GM12873 (cell line): ENCODE measurements around the gene ATXN7L2.

ENCODE experiments used
- TF ChIP-seq, protein P1 (sequence below): IDR thresholded peaks from 2 replicates; pipeline ENCODE4 v1.5.1; 2012; ENCODE audit warnings: low read depth, mild to moderate bottlenecking, moderate library complexity, low read length, control low read depth; ENCODE audit not compliant: insufficient read depth; ENCODE audit errors: missing control alignments

The ATXN7L2 gene

DNA sequence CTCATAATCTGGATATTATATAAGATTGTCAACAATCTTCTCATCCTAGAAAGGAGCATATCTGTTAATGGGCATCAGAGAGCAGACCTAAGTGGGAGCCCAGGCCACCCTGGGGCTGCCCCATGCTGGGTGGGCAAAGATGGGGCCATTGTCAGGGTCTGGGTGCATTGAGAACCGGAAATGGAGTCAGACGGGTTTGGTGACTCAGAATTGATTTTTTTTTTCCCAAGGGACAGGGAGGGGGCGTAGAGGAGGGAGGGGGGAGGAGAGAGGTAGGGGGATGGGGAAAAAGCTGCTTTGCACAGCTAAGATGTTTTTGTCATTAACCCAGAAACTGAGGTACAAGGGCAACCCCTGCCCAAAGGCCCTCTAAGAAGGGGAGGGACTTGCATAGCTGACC, 1.3 kb downstream of the ATXN7L2 start:
- TF ChIP-seq, protein P1, sequence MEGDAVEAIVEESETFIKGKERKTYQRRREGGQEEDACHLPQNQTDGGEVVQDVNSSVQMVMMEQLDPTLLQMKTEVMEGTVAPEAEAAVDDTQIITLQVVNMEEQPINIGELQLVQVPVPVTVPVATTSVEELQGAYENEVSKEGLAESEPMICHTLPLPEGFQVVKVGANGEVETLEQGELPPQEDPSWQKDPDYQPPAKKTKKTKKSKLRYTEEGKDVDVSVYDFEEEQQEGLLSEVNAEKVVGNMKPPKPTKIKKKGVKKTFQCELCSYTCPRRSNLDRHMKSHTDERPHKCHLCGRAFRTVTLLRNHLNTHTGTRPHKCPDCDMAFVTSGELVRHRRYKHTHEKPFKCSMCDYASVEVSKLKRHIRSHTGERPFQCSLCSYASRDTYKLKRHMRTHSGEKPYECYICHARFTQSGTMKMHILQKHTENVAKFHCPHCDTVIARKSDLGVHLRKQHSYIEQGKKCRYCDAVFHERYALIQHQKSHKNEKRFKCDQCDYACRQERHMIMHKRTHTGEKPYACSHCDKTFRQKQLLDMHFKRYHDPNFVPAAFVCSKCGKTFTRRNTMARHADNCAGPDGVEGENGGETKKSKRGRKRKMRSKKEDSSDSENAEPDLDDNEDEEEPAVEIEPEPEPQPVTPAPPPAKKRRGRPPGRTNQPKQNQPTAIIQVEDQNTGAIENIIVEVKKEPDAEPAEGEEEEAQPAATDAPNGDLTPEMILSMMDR: no peak

DNA sequence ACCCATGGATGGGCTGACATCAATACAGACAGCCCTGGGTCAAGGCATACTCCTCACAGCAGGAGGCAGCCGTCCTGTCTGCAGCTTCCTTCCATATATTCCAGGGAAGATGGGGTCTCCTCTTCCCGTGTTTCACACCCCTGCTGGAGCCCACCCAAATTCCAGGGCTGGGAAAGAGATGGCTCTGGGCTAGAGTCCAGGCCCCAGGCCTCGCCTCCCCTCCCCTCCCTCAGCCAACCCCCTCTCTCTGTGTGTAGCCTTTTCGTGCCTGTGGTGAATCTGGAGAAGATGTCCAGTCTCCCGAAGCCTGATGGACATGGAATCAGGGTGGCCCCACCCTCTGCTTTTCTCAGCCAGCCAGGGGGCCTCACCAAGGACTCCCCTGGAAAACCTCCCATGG, 3.6 kb downstream of the ATXN7L2 start:
- TF ChIP-seq, protein P1: no peak

DNA sequence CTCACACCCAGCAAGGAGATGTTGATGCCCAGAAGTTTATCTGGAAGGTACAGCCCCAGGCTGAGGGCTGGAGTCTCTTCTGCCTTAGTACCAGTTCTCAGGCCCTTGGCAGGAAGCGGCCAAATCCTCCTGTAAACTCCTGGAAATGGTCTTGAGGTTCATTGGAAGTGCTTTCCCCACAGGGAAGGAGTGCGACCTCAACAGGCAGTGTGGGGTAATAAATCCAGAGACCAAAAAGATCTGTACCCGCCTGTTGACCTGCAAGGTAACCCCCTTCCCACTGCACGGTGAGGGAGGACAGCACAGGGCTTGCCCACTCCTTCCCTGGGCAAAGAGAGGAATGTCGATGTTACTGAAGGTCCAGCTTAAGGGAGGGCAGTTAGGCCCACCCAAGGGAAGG, 4.5 kb downstream of the ATXN7L2 start:
- TF ChIP-seq, protein P1: no peak

DNA sequence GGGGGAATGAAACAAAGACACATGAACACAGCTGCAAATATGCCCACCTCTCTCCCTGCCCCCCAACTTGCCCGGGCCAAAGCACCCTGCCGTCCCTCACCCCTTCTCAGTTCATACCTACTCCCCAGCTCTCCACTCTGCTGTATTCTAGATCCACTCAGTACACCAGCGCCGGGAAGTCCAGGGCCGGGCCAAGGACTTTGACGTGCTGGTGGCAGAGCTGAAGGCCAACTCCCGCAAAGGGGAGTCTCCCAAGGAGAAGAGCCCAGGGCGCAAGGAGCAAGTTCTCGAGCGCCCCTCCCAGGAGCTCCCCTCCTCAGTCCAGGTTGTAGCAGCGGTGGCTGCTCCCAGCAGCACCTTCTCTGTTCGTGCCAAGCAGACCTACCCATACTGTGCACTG, 5.0 kb downstream of the ATXN7L2 start:
- TF ChIP-seq, protein P1: no peak

DNA sequence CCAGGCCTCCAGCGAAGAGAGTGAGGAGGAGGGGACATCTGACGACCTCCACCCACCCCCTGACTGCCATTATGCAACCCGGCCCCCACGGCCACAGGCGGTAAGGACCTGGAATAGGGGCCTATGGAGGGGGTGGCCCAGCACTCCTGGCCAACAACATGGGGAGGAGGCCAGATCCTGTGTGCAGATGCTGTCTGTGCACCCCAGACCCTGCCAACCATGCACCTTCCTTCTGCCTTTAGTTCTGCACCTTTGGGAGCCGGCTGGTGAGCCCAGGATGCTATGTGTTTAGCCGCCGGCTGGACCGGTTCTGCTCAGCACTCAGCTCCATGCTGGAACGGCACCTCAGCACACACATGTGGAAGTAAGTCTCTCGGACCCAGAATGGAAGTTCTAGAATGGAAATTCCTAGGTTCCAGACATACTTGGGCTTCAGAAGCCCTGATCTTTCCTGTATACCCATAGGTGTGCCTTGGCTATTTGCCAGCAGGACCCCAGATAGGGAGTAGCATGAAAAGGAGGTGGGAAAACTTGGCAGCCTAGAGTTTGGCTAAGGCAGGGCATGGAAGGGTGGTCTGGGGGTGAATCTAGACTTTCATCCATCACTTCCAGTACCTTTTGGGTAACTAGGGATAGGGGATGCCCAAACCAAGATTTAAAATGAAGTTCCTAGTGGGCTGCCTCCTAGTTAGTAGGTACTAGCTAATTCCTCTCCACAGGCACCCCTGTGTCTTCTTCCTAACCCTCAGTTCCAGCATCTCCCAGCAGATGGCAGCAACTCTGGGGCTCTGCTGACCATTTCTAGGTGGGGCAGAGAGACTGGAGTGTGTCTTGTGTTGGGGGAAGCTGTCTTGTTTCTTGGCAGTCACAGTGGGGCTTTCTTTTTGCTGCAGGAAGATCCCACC, 6.6 kb downstream of the ATXN7L2 start:
- TF ChIP-seq, protein P1: peak; percentile 87

- TF ChIP-seq, protein P1: no peak
Observed at GRCh38 chr1:109490934-109491302, 7.2 kb downstream of the ATXN7L2 start.

- TF ChIP-seq, protein P1: no peak
Observed at GRCh38 chr1:109491372-109491771, 7.7 kb downstream of the ATXN7L2 start.
